GM23338 (cell line): ENCODE results near the gene TOR1AIP1. TPM values are rescaled to one million over a fixed set of nuclear protein-coding genes. Genes with fewer than 3 reads are reported as not detected.

ENCODE experiments used
- ATAC-seq: fragments of 200-7000 bp; cut with Tn5 transposase; 3 replicates; pipeline ENCODE4 v1.9.1; 2020
- DNase-seq: peaks from one replicate; pipeline ENCODE4 v3.0.0-alpha.2; 2015; ENCODE audit warnings: low spot score
- H2AFZ ChIP-seq: fragments of 200-600 bp; sonication (generic); 2 replicates; pipeline ENCODE4 v1.8.0; 2016; ENCODE audit warnings: antibody characterized with exemption, mild to moderate bottlenecking, moderate library complexity
- H3F3A ChIP-seq: fragments of 200-600 bp; sonication (generic); replicated peaks from 2 replicates; pipeline ENCODE4 v1.8.0; 2017; ENCODE audit warnings: antibody characterized with exemption, mixed run types, low read depth
- H3K27ac ChIP-seq: fragments of 200-600 bp; sonication (generic); 2 replicates; pipeline ENCODE4 v1.6.1; 2016; ENCODE audit warnings: low read depth
- H3K27me3 ChIP-seq: fragments of 200-600 bp; sonication (generic); 2 replicates; pipeline ENCODE4 v1.8.0; 2016; ENCODE audit warnings: mild to moderate bottlenecking, mixed run types, moderate library complexity; ENCODE audit not compliant: insufficient read depth
- H3K36me3 ChIP-seq: fragments of 200-600 bp; sonication (generic); 2 replicates; pipeline ENCODE4 v1.8.0; 2016; ENCODE audit warnings: mild to moderate bottlenecking; ENCODE audit not compliant: insufficient read depth
- H3K4me1 ChIP-seq: fragments of 200-600 bp; sonication (generic); 2 replicates; pipeline ENCODE4 v1.8.0; 2016; ENCODE audit warnings: mild to moderate bottlenecking, moderate library complexity; ENCODE audit not compliant: insufficient read depth
- H3K4me2 ChIP-seq: fragments of 200-600 bp; sonication (generic); 2 replicates; pipeline ENCODE4 v1.7.1; 2017; ENCODE audit warnings: mixed run types
- H3K4me3 ChIP-seq: fragments of 200-600 bp; sonication (generic); 2 replicates; pipeline ENCODE4 v1.6.1; 2016; ENCODE audit warnings: mixed run types
- H3K79me2 ChIP-seq: fragments of 200-600 bp; sonication (generic); replicated peaks from 2 replicates; pipeline ENCODE4 v1.8.0; 2017; ENCODE audit warnings: mild to moderate bottlenecking; ENCODE audit not compliant: insufficient read depth
- H3K9me2 ChIP-seq: fragments of 200-600 bp; sonication (generic); 2 replicates; pipeline ENCODE4 v1.8.0; 2017; ENCODE audit not compliant: insufficient read depth
- H4K20me1 ChIP-seq: fragments of 200-600 bp; sonication (generic); replicated peaks from 2 replicates; pipeline ENCODE4 v1.8.0; 2017; ENCODE audit warnings: mild to moderate bottlenecking; ENCODE audit not compliant: insufficient read depth
- H3K27ac Mint-ChIP-seq: 2 replicates; pipeline ENCODE4 v1.8.0; 2020; ENCODE audit warnings: inconsistent platforms, mild to moderate bottlenecking, moderate library complexity, mixed read lengths
- H3K27me3 Mint-ChIP-seq: 3 replicates; pipeline ENCODE4 v1.8.0; 2022; ENCODE audit warnings: low read depth, mild to moderate bottlenecking, moderate library complexity, mixed read lengths, inconsistent platforms; ENCODE audit not compliant: insufficient read depth, poor library complexity
- H3K36me3 Mint-ChIP-seq: 3 replicates; pipeline ENCODE4 v1.8.0; 2021; ENCODE audit warnings: low read depth, mild to moderate bottlenecking, inconsistent platforms, moderate library complexity, mixed read lengths
- H3K4me1 Mint-ChIP-seq: 3 replicates; pipeline ENCODE4 v1.8.0; 2020; ENCODE audit warnings: mild to moderate bottlenecking, inconsistent platforms, mixed read lengths
- H3K4me3 Mint-ChIP-seq: 3 replicates; pipeline ENCODE4 v1.8.0; 2021; ENCODE audit warnings: moderate library complexity, mild to moderate bottlenecking, inconsistent platforms, mixed read lengths
- H3K9me3 Mint-ChIP-seq: 3 replicates; pipeline ENCODE4 v1.8.0; 2020; ENCODE audit warnings: moderate library complexity, mild to moderate bottlenecking, inconsistent platforms, mixed read lengths
- EZH2 ChIP-seq: fragments of 200-600 bp; sonication (generic); IDR thresholded peaks from one replicate; pipeline ENCODE4 v1.8.0; 2017; ENCODE audit warnings: antibody characterized with exemption, mild to moderate bottlenecking, low read depth; ENCODE audit not compliant: unreplicated experiment
- JUNB ChIP-seq: IDR thresholded peaks from one replicate; pipeline ENCODE4 v1.6.1; 2016; ENCODE audit warnings: antibody characterized with exemption; ENCODE audit not compliant: unreplicated experiment
- NANOG ChIP-seq: IDR thresholded peaks from 2 replicates; pipeline ENCODE4 v1.6.1; 2016; ENCODE audit warnings: antibody characterized with exemption, borderline replicate concordance
- POLR2AphosphoS5 ChIP-seq: IDR thresholded peaks from 2 replicates; pipeline ENCODE4 v1.6.1; 2016; ENCODE audit warnings: antibody characterized with exemption, low read depth
- STAT1 ChIP-seq: IDR thresholded peaks from one replicate; pipeline ENCODE4 v1.6.1; 2016; ENCODE audit warnings: antibody characterized with exemption; ENCODE audit not compliant: unreplicated experiment
- ZNF331 ChIP-seq: fragments of 250-450 bp; sonication (Bioruptor Pico); IDR thresholded peaks from 2 replicates; pipeline ENCODE4 v1.5.0; 2020; ENCODE audit warnings: low read depth, mild to moderate bottlenecking, moderate library complexity
- ZNF462 ChIP-seq: fragments of 250-450 bp; sonication (Bioruptor Pico); IDR thresholded peaks from 2 replicates; pipeline ENCODE4 v1.5.0; 2020; ENCODE audit warnings: mild to moderate bottlenecking, moderate library complexity
- polyA plus RNA-seq: library from polyadenylated mRNA; unstranded; fragments of >200 nt; fragmentation: Nextera tagmentation; extraction: Ambion mirVana; gene quantifications from 2 replicates; pipeline ENCODE4 v1.2.1, GENCODE V29; 2016
- total RNA-seq: library from RNA; depleted of rRNA; stranded (reverse); fragments of >200 nt; shearing (Covaris generic); gene quantifications from 2 replicates; pipeline ENCODE4 v1.2.3, GENCODE V29; 2014

TOR1AIP1 gene
- total and polyA plus RNA-seq, 2 experiments from 2014 or later: 16.9 to 20.6 TPM

- TF ChIP-seq ZNF462 (CRISPR knock-in tag): no peak
- no peak for TF ChIP-seq JUNB
- TF ChIP-seq NANOG: no peak
- no peak for TF ChIP-seq EZH2
- TF ChIP-seq POLR2AphosphoS5: no peak
- TF ChIP-seq ZNF331 (CRISPR knock-in tag): no peak
Observed at GRCh38 chr1:179840107-179840506, 42.0 kb upstream of the TOR1AIP1 start (continued).

- no peaks in the 10 kb centered on the region for H3K9me3 Mint-ChIP-seq
- Histone ChIP-seq H3K27ac (no peak overlapping the region), H3K4me3 (no peak overlapping the region), H3K4me1 (no peaks in the 10 kb centered on the region), H2AFZ (no peak overlapping the region), H3K27me3 (no peaks in the 10 kb centered on the region), H3K4me2 (no peak overlapping the region), H3K79me2 (no peaks in the 10 kb centered on the region), H3K36me3 (peaks cover 21% of the 10 kb centered on the region), H3F3A (no peaks in the 10 kb centered on the region), H4K20me1 (0 out of 2 replicates have a peak, but pooled peaks cover 4% of the 10 kb centered on the region), H3K9me2 (no peaks in the 10 kb centered on the region)
- peaks cover 34% of the 10 kb centered on the region for H3K36me3 Mint-ChIP-seq
- ATAC-seq: no peak
- no peak for DNase-seq
- H3K27me3 Mint-ChIP-seq: no peaks in the 10 kb centered on the region
- no peak overlapping the region for H3K4me3 Mint-ChIP-seq
- no peaks in the 10 kb centered on the region for H3K4me1 Mint-ChIP-seq
- no peak overlapping the region for H3K27ac Mint-ChIP-seq
- TF ChIP-seq STAT1 (no peak), ZNF462 (CRISPR knock-in tag) (no peak)
Observed at GRCh38 chr1:179848233-179848632, 33.9 kb upstream of the TOR1AIP1 start.
